Left renal pelvis (tissue), 4 donors: ENCODE measurements around the gene MYLIP. TPM values are rescaled to one million over a fixed set of nuclear protein-coding genes. Genes with fewer than 3 reads are reported as not detected.

Source experiments
- DNase-seq, 4 donors: peaks; one replicate each; pipeline ENCODE4 v3.0.0-alpha.2; 2013; ENCODE audit warnings: low read depth in 4 of 4, low spot score in 3 of 4
- polyA plus RNA-seq, 4 donors: library from polyadenylated mRNA; unstranded; fragments of 120-200 nt; gene quantifications; one replicate each; pipeline ENCODE4 v1.2.1, GENCODE V29; 2013; ENCODE audit not compliant: insufficient read length in 4 of 4

MYLIP gene
- polyA plus RNA-seq = 10 to 100 TPM; 32.4 to 50.2 (median 49.0) TPM

GRCh38 chr6:16128759-16129622, at the start of gene MYLIP:
Gene MYLIP, plus strand, starts transcription at chr6:16129086. Its CDS starts 237 bp downstream, at chr6:16129323.
- peak; percentile 82 to 92 (median 90) for DNase-seq

GRCh38 chr6:16079354-16079753, 49.5 kb upstream of the MYLIP start:
- DNase-seq = no peak

GRCh38 chr6:16080204-16080603, 48.7 kb upstream of the MYLIP start:
- DNase-seq = no peak

- DNase-seq = no peak
Measured at GRCh38 chr6:16081326-16081725, 47.6 kb upstream of the MYLIP start.

- no peak for DNase-seq
Measured at GRCh38 chr6:16082361-16082760, 46.5 kb upstream of the MYLIP start.

GRCh38 chr6:16086965-16087364, 41.9 kb upstream of the MYLIP start:
- DNase-seq = no peak

- no peak for DNase-seq
Measured at GRCh38 chr6:16087386-16087785, 41.5 kb upstream of the MYLIP start.

GRCh38 chr6:16088409-16088808, 40.5 kb upstream of the MYLIP start:
- DNase-seq = no peak

GRCh38 chr6:16089232-16090062, 39.4 kb upstream of the MYLIP start:
- no peak for DNase-seq

- DNase-seq = no peak
Measured at GRCh38 chr6:16090452-16090851, 38.4 kb upstream of the MYLIP start.

- no peak for DNase-seq
Measured at GRCh38 chr6:16090920-16091319, 38.0 kb upstream of the MYLIP start.

- DNase-seq = no peak
Measured at GRCh38 chr6:16092140-16092539, 36.7 kb upstream of the MYLIP start.

- no peak for DNase-seq
Measured at GRCh38 chr6:16092990-16093389, 35.9 kb upstream of the MYLIP start.

- DNase-seq = no peak
Measured at GRCh38 chr6:16095180-16095579, 33.7 kb upstream of the MYLIP start.

GRCh38 chr6:16097382-16098171, 31.3 kb upstream of the MYLIP start:
- no peak for DNase-seq

- no peak for DNase-seq
Measured at GRCh38 chr6:16098211-16098610, 30.7 kb upstream of the MYLIP start.

- no peak for DNase-seq
Measured at GRCh38 chr6:16102208-16102607, 26.7 kb upstream of the MYLIP start.

- no peak for DNase-seq
Measured at GRCh38 chr6:16103722-16104121, 25.2 kb upstream of the MYLIP start.

GRCh38 chr6:16104624-16105433, 24.1 kb upstream of the MYLIP start:
- no peak for DNase-seq

- no peak for DNase-seq
Measured at GRCh38 chr6:16105854-16106253, 23.0 kb upstream of the MYLIP start.
